Immature natural killer cell (primary cell): ENCODE results near the gene SLC9A9. TPM values are rescaled to one million over a fixed set of nuclear protein-coding genes. Genes with fewer than 3 reads are reported as not detected.

ENCODE experiments used
- DNase-seq, 3 donors: peaks; one replicate each; pipeline ENCODE4 v3.0.0; 2022; ENCODE audit warnings: mixed read lengths in 1 of 3
- H3K27ac Mint-ChIP-seq, 6 donors: one replicate each; pipeline ENCODE4 v1.8.0; 2020; ENCODE audit warnings: mixed read lengths in 6 of 6, mild to moderate bottlenecking in 5 of 6, inconsistent platforms in 4 of 6, moderate library complexity in 3 of 6
- H3K27me3 Mint-ChIP-seq, 3 donors: one replicate each; pipeline ENCODE4 v1.8.0; 2020 to 2021; ENCODE audit warnings: low read depth in 3 of 3, mild to moderate bottlenecking in 3 of 3, mixed read lengths in 3 of 3, moderate library complexity in 3 of 3, inconsistent platforms in 1 of 3
- H3K36me3 Mint-ChIP-seq, 3 donors: one replicate each; pipeline ENCODE4 v1.8.0; 2020; ENCODE audit warnings: mixed read lengths in 3 of 3, inconsistent platforms in 2 of 3, mild to moderate bottlenecking in 2 of 3
- H3K4me1 Mint-ChIP-seq, 2 donors: one replicate each; pipeline ENCODE4 v1.8.0; 2020; ENCODE audit warnings: inconsistent platforms in 2 of 2, mild to moderate bottlenecking in 2 of 2, mixed read lengths in 2 of 2, moderate library complexity in 1 of 2
- H3K4me3 Mint-ChIP-seq, 5 donors: one replicate each; pipeline ENCODE4 v1.8.0; 2020; ENCODE audit warnings: mild to moderate bottlenecking in 5 of 5, mixed read lengths in 5 of 5, inconsistent platforms in 3 of 5, moderate library complexity in 3 of 5
- H3K9me3 Mint-ChIP-seq, 6 donors: one replicate each; pipeline ENCODE4 v1.8.0; 2020; ENCODE audit warnings: mild to moderate bottlenecking in 6 of 6, mixed read lengths in 6 of 6, inconsistent platforms in 4 of 6, moderate library complexity in 3 of 6
- polyA plus RNA-seq, 3 donors: library from polyadenylated mRNA; unstranded; fragments of 300-500 nt; fragmentation: Illumina TruSeq; gene quantifications; one replicate each; pipeline ENCODE4 v1.2.3, GENCODE V29; 2021

SLC9A9 gene
- polyA plus RNA-seq, 3 donors from 2014 or later = 17.2 to 21.3 (median 19.7) TPM

DNA sequence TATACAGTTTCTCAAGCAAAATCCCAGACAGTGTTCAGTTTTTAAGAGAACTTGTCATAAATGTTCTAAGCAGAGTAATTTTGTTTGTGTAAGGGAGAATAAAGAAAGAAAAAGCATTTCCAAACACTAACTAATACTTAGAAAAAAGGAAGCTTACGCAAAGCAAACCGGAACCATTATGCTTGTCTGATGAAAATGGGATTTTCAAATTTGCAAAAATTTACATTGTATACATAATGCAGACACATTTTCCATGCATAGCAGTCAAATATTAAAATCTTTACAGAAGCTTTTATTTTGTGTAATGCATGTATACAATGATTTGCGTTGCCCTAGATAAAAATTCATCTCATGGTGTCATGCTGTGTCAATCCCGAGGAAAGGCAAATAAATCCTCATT, 229.0 kb downstream of the SLC9A9 start:
- Mint-ChIP-seq H3K4me1 (no peaks in the 10 kb centered on the region), H3K9me3 (peaks cover 0 to 4% (median 0%) of the 10 kb centered on the region in 6 donors), H3K27ac (no peak overlapping the region), H3K4me3 (no peak overlapping the region), H3K27me3 (peaks cover 0 to 2% (median 0%) of the 10 kb centered on the region in 3 donors), H3K36me3 (peaks cover 20 to 29% (median 26%) of the 10 kb centered on the region in 3 donors)
- DNase-seq = no peak

DNA sequence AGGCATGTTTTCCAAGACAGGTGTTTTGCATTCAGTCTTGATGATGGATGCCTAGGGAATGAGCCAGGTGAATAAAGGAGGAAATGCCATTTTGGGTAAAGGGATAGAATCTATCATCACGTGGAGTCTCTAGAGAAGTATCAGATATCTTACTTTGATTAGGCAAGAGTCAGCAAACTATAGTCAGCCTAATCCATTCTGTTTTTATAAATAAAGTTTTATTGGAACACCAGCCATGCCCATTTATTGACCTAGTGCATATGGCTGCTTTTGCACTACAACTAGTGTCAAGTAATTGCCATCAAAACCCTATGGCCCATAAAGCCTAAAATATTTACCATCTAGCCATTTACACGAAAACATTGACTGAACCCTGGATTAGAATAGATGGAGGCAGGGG, 231.2 kb downstream of the SLC9A9 start:
- Mint-ChIP-seq H3K36me3 (peaks cover 20 to 29% (median 26%) of the 10 kb centered on the region in 3 donors), H3K4me3 (no peak overlapping the region), H3K9me3 (peaks cover 0 to 4% (median 0%) of the 10 kb centered on the region in 6 donors), H3K4me1 (no peaks in the 10 kb centered on the region), H3K27ac (no peak overlapping the region), H3K27me3 (no peaks in the 10 kb centered on the region)
- DNase-seq = no peak

DNA sequence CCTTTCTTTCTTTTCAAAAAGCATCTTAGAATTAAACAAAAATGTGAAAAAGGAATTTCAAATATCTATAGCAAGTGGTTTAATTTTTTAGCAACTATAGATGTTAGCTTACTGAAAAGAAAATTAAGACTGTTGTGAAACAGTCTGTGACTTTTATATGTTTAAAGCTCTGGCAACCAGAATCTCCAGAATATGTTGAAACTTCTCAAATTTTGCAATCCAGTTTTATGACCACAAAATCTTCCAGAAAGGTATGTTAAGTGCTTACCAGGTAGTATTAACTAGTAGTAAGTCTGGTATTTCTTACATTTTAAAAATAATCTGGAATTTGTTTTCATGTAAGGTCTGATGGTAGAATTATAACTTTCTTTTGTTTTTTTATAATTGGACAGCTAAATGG, 235.0 kb downstream of the SLC9A9 start:
- Mint-ChIP-seq H3K27ac (no peak overlapping the region), H3K4me1 (peaks cover 0 to 1% of the 10 kb centered on the region in 2 donors), H3K4me3 (no peak overlapping the region), H3K27me3 (no peaks in the 10 kb centered on the region), H3K36me3 (peaks cover 8 to 18% (median 13%) of the 10 kb centered on the region in 3 donors), H3K9me3 (peaks cover 0 to 2% (median 0%) of the 10 kb centered on the region in 6 donors)
- no peak for DNase-seq

DNA sequence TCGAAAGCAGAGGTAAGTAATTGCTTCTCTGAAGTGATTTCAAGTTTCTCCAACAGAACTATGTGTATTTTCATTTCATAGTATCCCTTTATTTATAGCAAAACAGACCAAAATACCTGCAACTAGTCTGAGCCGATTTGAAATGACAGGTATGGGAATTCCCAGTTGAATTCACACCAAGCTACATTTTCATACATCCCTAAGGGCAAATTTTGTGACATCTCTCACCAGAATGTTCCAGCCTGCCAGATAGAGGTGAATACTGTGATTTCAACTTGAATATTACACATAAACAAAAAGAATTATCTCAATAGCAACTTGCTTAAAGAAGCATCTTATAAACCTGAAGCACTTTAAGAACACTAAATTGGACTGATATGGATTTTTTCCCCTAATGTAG, 235.7 kb downstream of the SLC9A9 start:
- Mint-ChIP-seq H3K4me1 (peaks cover 0 to 1% of the 10 kb centered on the region in 2 donors), H3K36me3 (peaks cover 1 to 11% (median 7%) of the 10 kb centered on the region in 3 donors), H3K4me3 (no peak overlapping the region), H3K9me3 (no peaks in the 10 kb centered on the region), H3K27ac (no peak overlapping the region), H3K27me3 (no peaks in the 10 kb centered on the region)
- DNase-seq = no peak

DNA sequence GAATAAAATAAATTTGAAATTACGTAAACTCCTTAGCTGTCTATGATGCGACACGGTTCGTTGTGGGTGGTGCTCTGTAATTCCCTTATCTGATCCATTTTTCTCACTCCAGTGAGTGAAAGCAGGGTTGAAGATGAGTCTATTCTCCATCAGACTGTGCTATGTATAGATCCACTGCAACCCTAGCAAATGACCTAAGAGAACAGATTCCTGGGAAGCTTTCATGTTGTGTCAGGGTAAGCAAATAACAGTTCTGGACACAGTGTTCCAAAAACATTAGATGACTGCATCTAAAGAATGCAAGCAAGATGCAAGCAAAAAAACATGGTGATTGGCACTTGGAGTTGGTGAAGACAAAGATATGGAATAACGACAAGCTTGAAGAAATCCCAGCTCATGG, 239.3 kb downstream of the SLC9A9 start:
- Mint-ChIP-seq H3K4me3 (no peak overlapping the region), H3K9me3 (no peaks in the 10 kb centered on the region), H3K27ac (no peak overlapping the region), H3K36me3 (peaks cover 0 to 5% (median 0%) of the 10 kb centered on the region in 3 donors), H3K4me1 (peaks cover 0 to 1% of the 10 kb centered on the region in 2 donors), H3K27me3 (no peaks in the 10 kb centered on the region)
- DNase-seq = no peak

DNA sequence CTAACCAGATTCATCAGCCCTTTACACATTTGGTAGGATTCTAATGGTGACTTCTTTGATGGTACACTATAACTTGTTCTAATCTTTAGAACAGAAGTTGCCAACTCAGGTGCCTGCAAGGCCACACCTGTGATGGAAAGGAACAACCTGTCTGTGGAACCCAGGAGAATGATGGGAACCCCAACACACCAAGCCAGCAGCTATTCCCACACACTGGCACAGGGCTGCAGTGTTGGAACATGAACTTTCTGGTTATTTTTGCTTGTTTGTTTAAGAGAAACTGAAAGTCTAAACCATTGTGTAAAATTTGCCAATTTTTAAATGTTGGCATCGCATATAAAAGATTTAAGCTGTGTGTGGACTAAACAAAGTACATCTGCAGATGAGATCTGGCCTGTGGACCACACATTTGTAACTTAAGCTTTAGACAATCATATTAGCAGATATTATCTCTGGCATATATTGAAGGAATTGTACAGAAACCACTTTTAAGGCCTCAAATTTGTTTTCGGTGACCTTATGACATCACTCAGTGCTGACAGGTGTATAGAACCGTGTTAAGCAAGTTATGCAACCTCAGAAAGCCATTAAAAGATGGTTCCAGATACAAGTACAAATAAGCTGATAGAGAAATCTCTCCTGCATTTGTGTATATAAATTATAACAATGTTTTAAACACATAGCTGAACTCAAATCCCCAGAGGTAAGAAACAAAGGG, 242.9 kb downstream of the SLC9A9 start:
- DNase-seq = no peak
- no peak overlapping the region for H3K4me3 Mint-ChIP-seq
- H3K4me1 Mint-ChIP-seq = peaks cover 0 to 1% of the 10 kb centered on the region in 2 donors
- H3K9me3 Mint-ChIP-seq = no peaks in the 10 kb centered on the region
- H3K27ac Mint-ChIP-seq = no peak overlapping the region
- H3K36me3 Mint-ChIP-seq = peaks cover 0 to 14% (median 6%) of the 10 kb centered on the region in 3 donors
- no peaks in the 10 kb centered on the region for H3K27me3 Mint-ChIP-seq

DNA sequence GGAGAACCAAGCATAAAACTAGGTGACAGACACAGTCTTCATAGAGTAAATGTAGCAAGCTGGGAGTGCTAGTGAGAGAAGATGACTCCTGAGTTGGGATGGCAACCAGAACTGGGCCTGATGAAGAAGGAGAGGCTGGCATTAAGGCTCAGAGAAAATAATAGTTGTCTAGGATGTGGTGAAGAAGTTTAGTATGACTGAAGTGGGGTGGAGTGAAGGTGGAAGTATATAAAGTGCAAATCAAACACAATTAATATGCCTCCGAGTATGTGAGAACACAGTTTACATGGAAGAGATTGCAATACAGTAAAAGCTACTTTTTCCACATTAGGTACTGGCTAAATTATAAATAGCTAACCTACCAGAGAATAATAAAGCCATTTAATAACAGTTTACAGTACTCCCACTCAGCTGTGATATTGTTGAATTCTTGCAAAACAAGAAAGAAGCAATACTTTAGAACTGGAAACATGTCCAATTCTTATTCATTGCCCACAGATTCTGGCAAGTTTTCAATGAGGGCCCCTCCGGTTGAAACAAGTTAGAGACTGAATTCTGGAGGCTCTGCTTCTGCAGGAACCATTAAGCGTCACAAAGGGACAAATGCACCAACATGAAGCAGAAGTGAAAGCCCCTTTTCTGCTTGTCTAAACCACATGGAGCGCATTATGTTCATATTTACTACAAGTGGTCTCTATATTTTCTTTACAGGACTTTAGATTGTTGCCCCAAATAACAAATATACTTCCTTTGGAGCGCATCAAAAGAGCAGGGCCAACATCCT, 243.7 kb downstream of the SLC9A9 start:
- Mint-ChIP-seq H3K36me3 (peaks cover 0 to 18% (median 9%) of the 10 kb centered on the region in 3 donors), H3K4me1 (peaks cover 0 to 1% of the 10 kb centered on the region in 2 donors), H3K27ac (no peak overlapping the region), H3K9me3 (no peaks in the 10 kb centered on the region), H3K4me3 (no peak overlapping the region), H3K27me3 (no peaks in the 10 kb centered on the region)
- no peak for DNase-seq

DNA sequence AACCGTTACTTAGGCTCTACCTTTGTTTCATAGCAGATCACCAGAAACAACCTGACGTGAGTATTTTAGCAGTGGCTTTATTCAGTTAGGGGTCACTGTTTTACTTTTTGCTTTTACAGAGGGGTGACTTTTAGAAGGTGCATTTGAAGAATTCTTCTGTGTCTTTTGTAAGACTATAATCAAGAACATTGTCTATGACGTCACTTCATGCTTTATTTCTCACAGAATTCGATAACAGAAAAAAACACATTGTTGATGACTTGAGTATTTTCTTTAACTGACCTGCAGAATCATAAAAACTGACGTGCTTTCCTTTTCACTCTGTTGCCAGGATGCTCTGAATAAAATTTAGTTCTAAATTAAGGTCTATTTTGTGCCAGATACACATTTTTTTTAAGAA, 244.5 kb downstream of the SLC9A9 start:
- peaks cover 0 to 1% of the 10 kb centered on the region in 2 donors for H3K4me1 Mint-ChIP-seq
- DNase-seq = no peak
- no peak overlapping the region for H3K4me3 Mint-ChIP-seq
- no peak overlapping the region for H3K27ac Mint-ChIP-seq
- H3K9me3 Mint-ChIP-seq = no peaks in the 10 kb centered on the region
- no peaks in the 10 kb centered on the region for H3K27me3 Mint-ChIP-seq
- H3K36me3 Mint-ChIP-seq = peaks cover 0 to 18% (median 9%) of the 10 kb centered on the region in 3 donors

DNA sequence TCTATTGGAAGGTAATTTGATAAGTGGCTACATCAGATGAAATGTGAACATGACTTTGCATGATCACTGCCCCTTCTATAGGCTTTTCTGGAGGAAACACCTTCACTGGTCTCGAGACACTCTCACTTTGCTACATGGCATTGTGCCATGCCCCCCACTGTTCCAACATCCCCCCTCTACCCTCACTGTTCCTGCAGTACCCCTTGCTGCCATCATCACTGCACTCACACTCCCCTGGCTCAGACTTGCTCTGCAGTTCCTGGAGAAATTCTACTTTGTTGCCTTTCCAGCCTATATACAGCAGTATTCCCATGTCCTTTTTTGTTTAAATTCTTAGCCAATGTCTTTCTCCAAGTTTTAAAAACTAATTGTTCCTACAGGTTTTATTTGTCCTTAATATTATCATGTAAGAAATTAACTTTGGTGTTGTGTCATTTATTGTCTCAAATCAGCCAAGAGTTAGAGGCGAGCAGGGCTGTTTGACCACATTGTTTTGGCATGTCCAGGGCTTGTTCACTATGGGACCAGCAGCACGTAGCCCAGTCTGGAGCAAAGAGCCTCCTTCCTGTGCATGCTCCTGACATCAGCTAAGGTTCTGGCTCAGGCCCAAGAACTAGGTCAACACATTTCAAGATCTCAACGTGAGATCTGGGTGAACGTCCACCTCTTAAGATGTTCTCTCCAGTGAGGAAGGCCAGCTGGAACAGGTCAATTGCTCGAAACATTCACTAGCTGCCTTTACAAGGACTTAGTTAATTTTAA, 246.4 kb downstream of the SLC9A9 start:
- Mint-ChIP-seq H3K4me1 (no peaks in the 10 kb centered on the region), H3K27me3 (no peaks in the 10 kb centered on the region), H3K9me3 (no peaks in the 10 kb centered on the region), H3K36me3 (peaks cover 0 to 24% (median 9%) of the 10 kb centered on the region in 3 donors), H3K27ac (no peak overlapping the region), H3K4me3 (no peak overlapping the region)
- DNase-seq = no peak

DNA sequence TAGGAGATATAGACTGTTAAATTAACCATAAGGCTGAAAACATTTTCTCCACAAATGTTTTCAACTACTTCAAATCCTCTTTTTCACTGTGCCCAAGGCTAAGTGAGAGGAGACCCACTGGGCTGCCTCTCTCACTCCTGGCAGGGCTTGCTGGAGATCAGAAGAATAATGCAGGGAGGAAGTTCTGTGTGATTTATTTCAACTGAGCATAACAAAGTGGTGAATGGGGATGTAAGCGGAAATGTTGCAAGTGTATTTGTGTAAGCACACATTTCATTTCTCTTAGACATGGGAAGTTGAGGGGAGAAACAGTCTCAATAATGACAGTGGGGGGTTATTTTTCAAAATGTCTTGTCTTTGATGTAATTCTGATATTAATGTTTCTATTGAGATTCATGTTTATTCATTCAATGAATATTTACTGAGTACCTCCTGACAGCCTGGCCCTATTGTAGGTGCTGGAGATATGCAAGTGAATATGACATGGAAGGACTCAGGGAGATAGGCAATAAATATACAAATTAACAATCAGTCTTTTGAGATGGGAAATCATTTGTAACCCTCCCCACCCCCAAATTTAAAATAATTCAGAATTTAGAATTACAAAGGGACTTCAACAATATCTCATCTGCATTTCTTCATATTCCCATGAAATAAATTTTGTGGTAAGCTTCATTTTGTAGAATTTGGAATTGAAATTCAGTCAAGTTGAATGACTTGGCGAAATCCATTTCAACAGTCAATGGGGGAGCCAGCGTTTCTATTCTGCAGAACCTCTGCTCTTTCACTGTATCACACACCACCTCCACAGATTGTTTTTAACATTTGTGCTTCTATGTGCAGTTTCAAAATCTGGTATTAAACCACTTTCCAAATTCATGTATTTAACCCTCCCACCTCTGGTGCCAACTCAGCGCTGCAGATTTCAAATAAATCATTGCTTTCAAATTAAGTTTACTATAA, 247.2 kb downstream of the SLC9A9 start:
- H3K9me3 Mint-ChIP-seq = no peaks in the 10 kb centered on the region
- no peaks in the 10 kb centered on the region for H3K27me3 Mint-ChIP-seq
- DNase-seq = no peak
- H3K36me3 Mint-ChIP-seq = peaks cover 0 to 24% (median 9%) of the 10 kb centered on the region in 3 donors
- H3K4me1 Mint-ChIP-seq = no peaks in the 10 kb centered on the region
- no peak overlapping the region for H3K27ac Mint-ChIP-seq
- no peak overlapping the region for H3K4me3 Mint-ChIP-seq

DNA sequence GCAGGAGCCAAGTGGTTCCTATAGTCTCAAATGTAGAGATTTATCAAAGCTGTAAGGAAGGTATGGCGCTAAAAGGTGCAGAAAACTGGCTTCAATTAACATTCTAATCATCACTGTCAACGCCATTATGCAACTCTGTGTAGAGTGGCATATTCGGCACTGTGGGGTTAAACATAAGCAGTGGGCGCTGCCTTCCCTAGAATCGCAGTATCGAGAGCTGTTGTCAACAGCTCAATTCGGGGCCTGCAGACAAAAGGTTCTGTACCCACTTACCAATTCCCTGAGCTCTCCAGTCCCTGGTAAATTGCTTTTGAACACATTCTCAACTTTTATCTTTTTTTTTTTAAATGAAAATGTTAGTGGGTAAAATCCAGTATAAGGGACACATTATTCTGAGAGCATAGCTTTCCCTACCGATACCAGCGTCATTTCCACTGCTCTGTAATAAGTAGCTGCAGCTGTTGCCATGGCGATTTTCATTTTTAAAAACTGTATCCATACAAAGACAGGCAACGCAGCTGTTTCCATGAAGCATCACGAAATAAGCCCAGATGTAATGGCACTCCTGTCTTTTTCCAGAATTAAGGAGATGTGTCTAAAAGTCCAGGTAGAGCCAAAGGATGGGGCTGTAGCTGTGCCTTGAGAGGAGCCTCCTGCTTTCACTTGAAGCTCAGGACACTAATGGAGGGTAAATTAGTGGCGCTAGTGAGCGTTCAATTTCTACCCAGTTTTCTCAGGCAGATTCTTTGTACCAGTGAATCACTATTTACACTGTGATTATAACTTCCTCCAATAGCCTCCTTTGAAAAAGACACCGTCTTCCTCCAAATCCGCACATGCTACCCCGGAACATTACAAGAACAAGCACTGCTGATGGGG, 250.3 kb downstream of the SLC9A9 start:
- Mint-ChIP-seq H3K9me3 (no peaks in the 10 kb centered on the region), H3K4me1 (no peaks in the 10 kb centered on the region), H3K27ac (no peak overlapping the region), H3K4me3 (no peak overlapping the region), H3K27me3 (no peaks in the 10 kb centered on the region), H3K36me3 (peaks cover 0 to 14% (median 10%) of the 10 kb centered on the region in 3 donors)
- DNase-seq = no peak

DNA sequence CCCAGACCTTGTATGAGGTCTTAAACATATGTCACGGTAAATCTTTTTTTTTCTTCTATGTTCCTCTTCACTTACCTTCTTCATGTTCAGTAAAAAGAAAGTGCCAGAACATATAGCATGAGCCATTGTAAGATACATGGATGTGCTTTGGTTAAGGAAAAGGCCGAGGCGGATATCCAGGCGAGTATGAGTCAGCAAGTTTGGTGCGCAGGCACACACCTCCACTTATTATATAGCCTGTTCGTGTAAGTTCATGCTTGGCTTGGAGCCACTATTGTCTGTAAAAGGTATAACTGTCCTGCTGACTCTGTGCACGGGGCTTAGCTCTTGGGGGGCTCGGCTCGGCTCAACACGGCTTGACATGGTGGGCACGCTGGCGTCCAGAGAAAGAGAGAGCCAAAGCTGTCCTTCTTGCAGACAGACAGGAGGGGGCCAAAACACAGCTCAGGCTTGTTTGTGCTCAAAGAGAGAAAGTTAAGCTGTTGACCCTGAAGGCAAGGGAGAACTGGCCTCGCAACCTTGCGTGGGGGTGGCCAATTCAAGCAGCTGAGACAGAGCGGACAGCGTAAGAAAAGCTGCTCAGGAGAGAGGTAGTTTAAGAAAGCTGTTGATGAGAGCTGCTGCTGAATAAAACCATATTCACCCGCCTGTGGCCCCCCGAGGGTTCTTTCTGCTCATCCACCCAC, 251.2 kb downstream of the SLC9A9 start:
- Mint-ChIP-seq H3K4me1 (no peaks in the 10 kb centered on the region), H3K4me3 (no peak overlapping the region), H3K27me3 (no peaks in the 10 kb centered on the region), H3K27ac (no peak overlapping the region), H3K36me3 (peaks cover 0 to 14% (median 10%) of the 10 kb centered on the region in 3 donors), H3K9me3 (no peaks in the 10 kb centered on the region)
- DNase-seq = no peak
